ENCODE results near the gene DVL3.
"Not testable (repeated sequence)": the region's sequence is repeated elsewhere in the genome, so short reads cannot be mapped to it uniquely, and the experiment has no call there.

Gene DVL3

DNA sequence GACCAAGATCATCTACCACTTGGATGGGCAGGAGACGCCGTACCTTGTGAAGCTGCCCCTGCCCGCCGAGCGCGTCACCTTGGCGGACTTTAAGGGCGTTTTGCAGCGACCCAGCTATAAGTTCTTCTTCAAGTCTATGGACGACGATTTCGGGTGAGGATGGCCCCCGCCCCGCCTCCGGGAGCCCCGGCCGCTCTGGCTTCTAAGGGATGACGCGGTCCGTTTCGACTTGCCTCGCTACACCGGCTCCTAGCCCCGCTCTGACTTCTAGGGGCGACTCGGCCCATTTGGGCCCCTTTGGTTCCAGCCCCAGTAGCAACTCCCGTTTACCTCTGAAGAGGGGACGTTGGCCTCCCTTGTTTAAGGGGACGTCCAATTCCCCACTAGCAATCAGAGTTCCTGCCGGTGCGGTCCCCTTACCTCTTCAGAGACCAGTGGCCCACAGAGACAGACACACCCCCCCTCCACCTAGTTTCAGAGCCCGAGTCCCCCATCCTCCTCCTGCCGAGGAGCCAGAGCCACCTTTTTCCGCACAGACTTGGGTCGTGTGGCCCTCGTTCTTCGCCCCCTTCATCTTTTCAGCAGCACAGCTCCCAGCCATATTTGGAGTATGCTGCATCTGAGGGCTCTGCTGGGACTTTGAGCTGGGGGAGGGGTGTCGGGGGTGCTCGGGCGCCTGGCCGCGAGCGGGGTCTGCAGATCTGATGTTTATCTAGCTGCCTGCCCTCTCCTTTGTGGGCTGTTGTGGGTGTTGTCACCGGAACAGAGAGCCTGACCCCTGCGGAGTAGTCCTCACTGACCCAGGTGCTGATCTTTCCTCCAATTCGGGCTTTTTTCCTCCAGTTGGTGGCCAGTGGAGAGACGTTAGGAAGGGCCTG lies 706 bp downstream of the DVL3 start:
- H2AFZ ChIP-seq (ENCODE audit: low read length, unreplicated experiment): peak overlapping the region; percentile 39
- H3K4me1 ChIP-seq (ENCODE audit: control insufficient read depth, insufficient read depth, low read length, unreplicated experiment): peaks cover 19% of the 10 kb centered on the region
- no peaks in the 10 kb centered on the region for H3K27me3 ChIP-seq (ENCODE audit: insufficient read depth, low read length)
- peak overlapping the region; percentile 97 for H3K4me3 ChIP-seq (ENCODE audit: low read depth, low read length)
- H3K79me2 ChIP-seq (ENCODE audit: control insufficient read depth, insufficient read depth, low read length, unreplicated experiment): peaks cover 54% of the 10 kb centered on the region
- H3K36me3 ChIP-seq (ENCODE audit: insufficient read depth, low read length): no peaks in the 10 kb centered on the region
- peak overlapping the region; percentile 68 for H3K27ac ChIP-seq (ENCODE audit: low read depth, low read length)

DNA sequence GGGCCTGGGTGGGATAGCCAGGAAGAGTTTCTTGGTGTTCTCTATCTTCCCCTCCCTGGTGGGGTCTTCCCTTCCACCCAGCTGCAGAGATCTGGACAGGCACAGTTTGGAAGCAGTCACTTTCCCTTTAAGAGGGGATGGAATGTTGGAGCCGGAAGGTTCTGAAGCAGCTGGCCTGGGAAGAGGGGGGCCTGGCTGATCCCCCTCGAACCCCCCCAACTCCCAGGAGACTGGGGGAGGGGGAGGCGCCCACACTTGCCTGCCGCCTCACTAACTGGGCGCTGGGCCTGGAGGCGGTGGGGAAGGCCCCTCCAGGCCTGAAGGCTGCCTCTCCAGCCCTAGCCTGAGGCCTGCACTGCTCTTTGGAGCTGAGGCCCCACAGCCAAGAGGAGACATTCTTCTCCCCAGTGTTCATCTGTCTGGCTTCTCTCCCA lies 1.4 kb downstream of the DVL3 start:
- Histone ChIP-seq H3K27ac (ENCODE audit: low read depth, low read length) (peak overlapping the region; percentile 68), H3K27me3 (ENCODE audit: insufficient read depth, low read length) (no peaks in the 10 kb centered on the region), H3K79me2 (ENCODE audit: control insufficient read depth, insufficient read depth, low read length, unreplicated experiment) (peaks cover 60% of the 10 kb centered on the region), H3K4me1 (ENCODE audit: control insufficient read depth, insufficient read depth, low read length, unreplicated experiment) (peaks cover 23% of the 10 kb centered on the region), H3K36me3 (ENCODE audit: insufficient read depth, low read length) (no peaks in the 10 kb centered on the region), H3K4me3 (ENCODE audit: low read depth, low read length) (peak overlapping the region; percentile 97), H2AFZ (ENCODE audit: low read length, unreplicated experiment) (no peak overlapping the region)

DNA sequence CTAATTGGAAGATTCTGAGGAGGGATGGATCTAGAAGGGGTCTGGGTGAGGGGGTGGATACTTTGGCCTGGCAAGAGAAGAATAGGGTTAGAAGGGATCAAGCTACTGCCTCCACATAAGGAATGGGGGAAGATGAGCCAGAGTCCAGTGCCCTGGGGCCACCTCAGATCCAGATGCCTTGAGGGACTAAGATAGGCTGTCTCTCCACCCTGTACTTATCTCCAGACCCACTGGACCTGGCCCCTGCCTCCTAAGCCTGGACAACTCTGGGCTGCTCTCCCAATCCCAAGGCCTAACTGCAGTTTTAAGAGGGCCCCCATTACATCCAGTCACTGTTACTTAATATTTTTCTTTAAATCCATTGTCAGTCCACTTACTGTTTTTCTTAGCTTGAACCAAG lies 2.0 kb downstream of the DVL3 start:
- H3K4me1 ChIP-seq (ENCODE audit: control insufficient read depth, insufficient read depth, low read length, unreplicated experiment): peaks cover 23% of the 10 kb centered on the region
- H2AFZ ChIP-seq (ENCODE audit: low read length, unreplicated experiment): no peak overlapping the region
- H3K36me3 ChIP-seq (ENCODE audit: insufficient read depth, low read length): no peaks in the 10 kb centered on the region
- peak overlapping the region; percentile 68; the same call in 1 of the 2 replicates for H3K27ac ChIP-seq (ENCODE audit: low read depth, low read length)
- peak overlapping the region; percentile 97 for H3K4me3 ChIP-seq (ENCODE audit: low read depth, low read length)
- H3K79me2 ChIP-seq (ENCODE audit: control insufficient read depth, insufficient read depth, low read length, unreplicated experiment): peaks cover 64% of the 10 kb centered on the region
- H3K27me3 ChIP-seq (ENCODE audit: insufficient read depth, low read length): no peaks in the 10 kb centered on the region

DNA sequence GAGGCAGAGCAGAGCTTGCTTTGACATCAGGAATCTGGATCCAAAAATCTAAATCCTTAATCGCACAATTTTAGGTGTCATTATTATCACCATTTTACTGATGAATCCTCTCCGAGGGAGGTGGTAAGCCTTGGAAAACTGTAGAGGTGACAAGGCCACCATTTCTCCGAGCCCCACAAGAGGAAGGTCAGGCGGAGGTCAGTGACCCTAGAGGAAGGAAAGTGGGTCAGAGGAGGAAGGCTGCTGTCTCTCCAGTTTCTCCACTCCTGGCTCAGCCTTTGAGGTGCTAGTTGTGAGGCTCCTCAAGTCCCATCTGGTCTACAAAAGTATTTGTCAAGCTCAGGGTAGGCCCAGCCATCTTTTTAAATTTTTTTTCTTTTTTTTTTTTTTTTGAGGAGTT lies 3.2 kb downstream of the DVL3 start:
- peaks cover 72% of the 10 kb centered on the region for H3K79me2 ChIP-seq (ENCODE audit: control insufficient read depth, insufficient read depth, low read length, unreplicated experiment)

DNA sequence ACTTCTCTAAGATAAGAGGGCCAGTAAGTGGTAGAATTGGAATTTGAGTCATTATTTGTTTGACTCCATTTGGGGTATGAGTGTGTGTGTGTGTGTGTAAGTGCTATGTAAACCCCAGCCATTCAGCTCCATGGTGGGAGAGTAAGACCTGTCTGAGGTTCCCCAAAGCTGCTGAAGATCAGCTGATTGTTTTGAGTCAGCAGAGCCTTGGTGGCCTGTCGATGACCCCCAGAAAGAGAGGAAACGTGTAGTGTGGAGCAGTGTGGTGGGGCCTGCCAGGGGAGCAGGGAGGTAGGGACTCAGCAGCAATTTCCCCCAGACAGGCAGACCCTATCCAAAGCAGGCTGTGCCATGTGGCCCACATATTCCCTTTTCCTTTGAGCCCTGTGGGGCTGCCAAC lies 5.3 kb downstream of the DVL3 start:
- Histone ChIP-seq H3K79me2 (ENCODE audit: control insufficient read depth, insufficient read depth, low read length, unreplicated experiment) (peaks cover 84% of the 10 kb centered on the region), H3K36me3 (ENCODE audit: insufficient read depth, low read length) (peaks cover 12% of the 10 kb centered on the region), H3K4me1 (ENCODE audit: control insufficient read depth, insufficient read depth, low read length, unreplicated experiment) (peaks cover 23% of the 10 kb centered on the region), H3K4me3 (ENCODE audit: low read depth, low read length) (peak overlapping the region; percentile 50; the same call in 1 of the 2 replicates), H3K27me3 (ENCODE audit: insufficient read depth, low read length) (no peaks in the 10 kb centered on the region), H2AFZ (ENCODE audit: low read length, unreplicated experiment) (no peak overlapping the region), H3K27ac (ENCODE audit: low read depth, low read length) (peak overlapping the region; percentile 74)

More for the DNA sequence above, 3.2 kb downstream of the DVL3 start:
- 0 out of 2 replicates have a peak, but pooled peaks cover 2% of the 10 kb centered on the region for H3K36me3 ChIP-seq (ENCODE audit: insufficient read depth, low read length)
- no peaks in the 10 kb centered on the region for H3K27me3 ChIP-seq (ENCODE audit: insufficient read depth, low read length)
- H3K4me3 ChIP-seq (ENCODE audit: low read depth, low read length): peak overlapping the region; percentile 97
- H3K4me1 ChIP-seq (ENCODE audit: control insufficient read depth, insufficient read depth, low read length, unreplicated experiment): peaks cover 23% of the 10 kb centered on the region
- H3K27ac ChIP-seq (ENCODE audit: low read depth, low read length): no peak overlapping the region
- no peak overlapping the region for H2AFZ ChIP-seq (ENCODE audit: low read length, unreplicated experiment)

DNA sequence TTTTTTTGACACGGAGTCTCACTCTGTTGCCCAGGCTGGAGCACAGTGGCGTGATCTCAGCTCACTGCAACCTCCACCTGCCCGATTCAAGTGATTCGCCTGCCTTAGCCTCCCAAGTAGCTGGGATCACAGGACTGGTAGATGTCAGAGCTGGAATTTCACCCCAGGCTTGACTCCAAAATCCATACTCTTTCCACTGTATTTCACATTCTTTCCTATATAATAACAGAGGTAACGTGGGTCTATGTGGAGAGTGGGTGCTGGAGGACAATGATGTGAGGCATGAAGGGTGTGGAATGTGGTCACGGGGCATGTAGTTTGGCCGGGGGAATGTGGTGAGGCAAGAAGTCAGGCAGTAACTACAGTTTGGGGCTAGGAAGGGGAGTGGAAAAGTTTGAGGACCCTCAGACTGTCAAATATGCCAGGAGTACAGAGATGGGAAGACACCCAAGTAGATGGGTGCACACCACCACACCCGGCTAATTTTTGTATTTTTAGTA lies 7.4 kb downstream of the DVL3 start:
- not testable (repeated sequence) for H3K27me3 ChIP-seq (ENCODE audit: insufficient read depth, low read length); H3K4me3 ChIP-seq (ENCODE audit: low read depth, low read length); H3K27ac ChIP-seq (ENCODE audit: low read depth, low read length); H2AFZ ChIP-seq (ENCODE audit: low read length, unreplicated experiment)
- Histone ChIP-seq H3K79me2 (ENCODE audit: control insufficient read depth, insufficient read depth, low read length, unreplicated experiment) (peaks cover 67% of the 10 kb centered on the region), H3K36me3 (ENCODE audit: insufficient read depth, low read length) (peaks cover 29% of the 10 kb centered on the region), H3K4me1 (ENCODE audit: control insufficient read depth, insufficient read depth, low read length, unreplicated experiment) (peaks cover 22% of the 10 kb centered on the region)

DNA sequence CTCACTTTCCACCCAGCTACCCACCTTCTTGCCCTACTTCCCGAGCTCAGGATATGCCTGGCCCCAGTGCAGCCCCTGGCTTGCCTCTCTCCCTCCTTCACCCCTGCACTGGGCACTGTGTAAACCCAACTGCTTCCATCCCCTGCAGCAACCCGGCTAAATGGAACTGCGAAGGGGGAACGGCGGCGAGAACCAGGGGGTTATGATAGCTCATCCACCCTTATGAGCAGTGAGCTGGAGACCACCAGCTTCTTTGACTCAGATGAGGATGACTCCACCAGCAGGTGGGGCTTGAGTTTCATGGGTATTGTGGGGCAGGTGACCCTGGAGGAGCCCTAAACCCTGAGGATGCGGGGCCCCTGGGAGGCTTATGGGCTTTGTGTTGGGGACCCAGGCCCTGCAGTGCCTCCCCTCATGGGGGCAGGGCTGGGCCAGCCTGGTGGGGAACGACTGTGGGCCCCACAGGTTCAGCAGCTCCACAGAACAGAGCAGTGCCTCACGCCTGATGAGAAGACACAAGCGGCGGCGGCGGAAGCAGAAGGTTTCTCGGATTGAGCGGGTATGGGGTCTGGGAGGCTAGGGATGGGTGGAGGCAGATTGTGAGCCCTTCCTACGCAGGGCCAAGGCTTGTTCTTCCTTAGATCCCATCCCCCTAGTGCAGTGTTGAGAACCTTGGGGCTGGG lies 9.6 kb downstream of the DVL3 start:
- H3K36me3 ChIP-seq (ENCODE audit: insufficient read depth, low read length): peaks cover 33% of the 10 kb centered on the region
- H3K27me3 ChIP-seq (ENCODE audit: insufficient read depth, low read length): no peaks in the 10 kb centered on the region
- H3K27ac ChIP-seq (ENCODE audit: low read depth, low read length): no peak overlapping the region
- H3K4me3 ChIP-seq (ENCODE audit: low read depth, low read length): no peak overlapping the region
- H3K79me2 ChIP-seq (ENCODE audit: control insufficient read depth, insufficient read depth, low read length, unreplicated experiment): peaks cover 50% of the 10 kb centered on the region
- peaks cover 33% of the 10 kb centered on the region for H3K4me1 ChIP-seq (ENCODE audit: control insufficient read depth, insufficient read depth, low read length, unreplicated experiment)
- no peak overlapping the region for H2AFZ ChIP-seq (ENCODE audit: low read length, unreplicated experiment)

DNA sequence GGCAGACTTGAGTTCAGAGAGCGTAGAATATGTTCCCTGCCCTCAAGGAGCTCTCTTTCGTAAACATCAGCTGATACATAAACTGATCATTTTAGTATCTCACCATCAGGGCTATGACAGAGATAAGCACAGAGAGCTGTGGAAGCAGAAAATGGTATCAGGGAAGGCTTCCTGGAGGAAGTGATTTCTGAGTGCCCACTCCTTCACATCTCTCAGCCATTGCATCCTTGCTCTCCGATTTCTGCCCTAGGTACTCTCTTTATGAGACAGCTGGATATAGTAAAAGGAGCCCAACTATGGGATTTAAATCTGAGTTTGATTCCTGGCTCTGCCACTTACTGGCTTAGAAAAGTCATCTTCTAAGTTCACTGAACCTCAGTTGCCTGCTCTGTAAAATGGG lies 10.4 kb downstream of the DVL3 start:
- Histone ChIP-seq H3K79me2 (ENCODE audit: control insufficient read depth, insufficient read depth, low read length, unreplicated experiment) (peaks cover 44% of the 10 kb centered on the region), H3K36me3 (ENCODE audit: insufficient read depth, low read length) (peaks cover 33% of the 10 kb centered on the region), H2AFZ (ENCODE audit: low read length, unreplicated experiment) (no peak overlapping the region), H3K4me3 (ENCODE audit: low read depth, low read length) (no peak overlapping the region), H3K27ac (ENCODE audit: low read depth, low read length) (no peak overlapping the region), H3K4me1 (ENCODE audit: control insufficient read depth, insufficient read depth, low read length, unreplicated experiment) (peaks cover 27% of the 10 kb centered on the region), H3K27me3 (ENCODE audit: insufficient read depth, low read length) (no peaks in the 10 kb centered on the region)

DNA sequence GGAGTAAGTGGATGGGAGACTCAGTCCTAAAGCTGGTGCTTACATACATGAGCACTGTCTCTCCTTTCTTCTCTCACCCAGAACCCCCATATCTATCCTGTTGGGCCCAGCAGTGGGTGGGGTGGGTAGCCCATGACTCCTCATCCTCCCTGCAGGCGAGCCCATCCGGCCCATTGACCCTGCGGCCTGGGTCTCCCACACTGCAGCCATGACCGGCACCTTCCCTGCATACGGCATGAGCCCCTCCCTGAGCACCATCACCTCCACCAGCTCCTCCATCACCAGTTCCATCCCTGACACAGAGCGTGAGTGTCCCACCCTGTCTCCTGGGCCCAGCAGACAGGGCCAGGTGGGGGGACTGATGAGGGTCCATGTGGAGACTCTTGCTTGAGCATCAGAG lies 11.5 kb downstream of the DVL3 start:
- Histone ChIP-seq H3K4me1 (ENCODE audit: control insufficient read depth, insufficient read depth, low read length, unreplicated experiment) (peaks cover 32% of the 10 kb centered on the region), H3K27me3 (ENCODE audit: insufficient read depth, low read length) (no peaks in the 10 kb centered on the region), H3K36me3 (ENCODE audit: insufficient read depth, low read length) (peaks cover 33% of the 10 kb centered on the region), H3K27ac (ENCODE audit: low read depth, low read length) (no peak overlapping the region), H2AFZ (ENCODE audit: low read length, unreplicated experiment) (no peak overlapping the region), H3K79me2 (ENCODE audit: control insufficient read depth, insufficient read depth, low read length, unreplicated experiment) (peaks cover 33% of the 10 kb centered on the region), H3K4me3 (ENCODE audit: low read depth, low read length) (no peak overlapping the region)

DNA sequence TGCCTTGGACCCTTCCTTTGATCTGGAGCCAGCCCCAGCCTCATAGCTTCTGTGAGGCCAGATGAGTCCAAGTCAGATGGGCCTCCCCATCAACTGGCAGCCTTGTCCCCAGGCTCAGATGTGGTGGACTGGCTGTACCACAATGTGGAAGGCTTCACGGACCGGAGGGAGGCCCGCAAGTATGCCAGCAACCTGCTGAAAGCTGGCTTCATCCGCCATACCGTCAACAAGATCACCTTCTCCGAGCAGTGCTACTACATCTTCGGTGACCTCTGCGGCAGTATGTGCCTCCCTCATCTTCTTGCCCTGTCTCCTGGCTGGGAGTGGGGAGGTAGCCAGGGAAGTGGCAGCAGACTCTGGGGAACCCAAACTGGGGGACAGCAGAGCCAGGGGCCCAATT lies 12.6 kb downstream of the DVL3 start:
- H3K79me2 ChIP-seq (ENCODE audit: control insufficient read depth, insufficient read depth, low read length, unreplicated experiment): peaks cover 25% of the 10 kb centered on the region
- no peak overlapping the region for H3K4me3 ChIP-seq (ENCODE audit: low read depth, low read length)
- peak overlapping the region; percentile 91 for H3K27ac ChIP-seq (ENCODE audit: low read depth, low read length)
- peaks cover 39% of the 10 kb centered on the region for H3K36me3 ChIP-seq (ENCODE audit: insufficient read depth, low read length)
- no peaks in the 10 kb centered on the region for H3K27me3 ChIP-seq (ENCODE audit: insufficient read depth, low read length)
- H2AFZ ChIP-seq (ENCODE audit: low read length, unreplicated experiment): no peak overlapping the region
- H3K4me1 ChIP-seq (ENCODE audit: control insufficient read depth, insufficient read depth, low read length, unreplicated experiment): peaks cover 41% of the 10 kb centered on the region

Data from ACC112 (cell line).